ENCODE measurements around the gene BCAS3.
A peak's percentile ranks its signal among the peaks of the same experiment; 100 is the strongest.

Gene BCAS3

DNA sequence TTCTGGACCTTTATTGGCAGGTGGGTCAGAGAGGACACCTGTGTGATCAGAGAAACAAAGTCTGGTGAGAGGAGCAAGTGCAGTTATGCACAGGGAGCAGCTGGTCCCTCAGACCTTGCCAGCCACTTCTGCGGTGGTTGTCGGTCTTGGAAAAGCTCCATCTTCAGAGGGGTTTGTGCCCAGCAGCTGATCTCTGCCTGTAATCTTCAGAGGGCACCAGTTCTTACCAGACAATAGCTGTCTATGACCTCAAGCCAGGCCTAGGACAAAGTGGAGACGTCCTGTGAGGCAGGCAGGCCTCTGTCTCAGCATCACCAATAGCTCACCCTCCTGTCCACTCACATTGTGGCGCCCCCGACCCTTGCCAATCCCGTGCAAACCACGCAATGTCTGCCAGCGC lies 655.5 kb downstream of the BCAS3 start:
- DNase-seq (ENCODE audit: low read depth), result no peak
- TF ChIP-seq, protein P1, sequence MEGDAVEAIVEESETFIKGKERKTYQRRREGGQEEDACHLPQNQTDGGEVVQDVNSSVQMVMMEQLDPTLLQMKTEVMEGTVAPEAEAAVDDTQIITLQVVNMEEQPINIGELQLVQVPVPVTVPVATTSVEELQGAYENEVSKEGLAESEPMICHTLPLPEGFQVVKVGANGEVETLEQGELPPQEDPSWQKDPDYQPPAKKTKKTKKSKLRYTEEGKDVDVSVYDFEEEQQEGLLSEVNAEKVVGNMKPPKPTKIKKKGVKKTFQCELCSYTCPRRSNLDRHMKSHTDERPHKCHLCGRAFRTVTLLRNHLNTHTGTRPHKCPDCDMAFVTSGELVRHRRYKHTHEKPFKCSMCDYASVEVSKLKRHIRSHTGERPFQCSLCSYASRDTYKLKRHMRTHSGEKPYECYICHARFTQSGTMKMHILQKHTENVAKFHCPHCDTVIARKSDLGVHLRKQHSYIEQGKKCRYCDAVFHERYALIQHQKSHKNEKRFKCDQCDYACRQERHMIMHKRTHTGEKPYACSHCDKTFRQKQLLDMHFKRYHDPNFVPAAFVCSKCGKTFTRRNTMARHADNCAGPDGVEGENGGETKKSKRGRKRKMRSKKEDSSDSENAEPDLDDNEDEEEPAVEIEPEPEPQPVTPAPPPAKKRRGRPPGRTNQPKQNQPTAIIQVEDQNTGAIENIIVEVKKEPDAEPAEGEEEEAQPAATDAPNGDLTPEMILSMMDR (conservative IDR thresholded peaks at IDR 0.05; ENCODE audit: low read depth, low read length), result no peak
- H3K4me3 ChIP-seq (ENCODE audit: low read length), result no peak overlapping the region

DNA sequence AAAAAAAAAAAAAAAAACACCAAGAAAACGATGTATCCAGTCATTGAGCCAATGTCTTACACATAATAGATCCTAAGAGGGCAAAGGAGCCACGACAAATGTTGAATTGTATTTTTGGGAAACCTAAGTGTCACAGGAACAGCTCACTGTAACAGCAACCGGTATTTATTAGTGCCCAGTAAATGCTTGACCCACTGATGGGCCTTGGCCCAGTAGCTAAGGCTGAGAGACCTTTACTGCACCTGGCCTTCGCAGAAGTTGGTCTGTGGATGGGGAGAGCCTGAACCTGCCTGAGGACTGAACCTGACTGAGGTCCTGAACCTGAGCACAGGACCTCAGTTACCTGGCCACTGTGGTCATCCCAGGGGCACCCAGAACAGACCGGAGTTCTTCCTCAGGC lies 657.0 kb downstream of the BCAS3 start:
- DNase-seq (ENCODE audit: low read depth), result no peak
- no peak overlapping the region for H3K4me3 ChIP-seq (ENCODE audit: low read length)

DNA sequence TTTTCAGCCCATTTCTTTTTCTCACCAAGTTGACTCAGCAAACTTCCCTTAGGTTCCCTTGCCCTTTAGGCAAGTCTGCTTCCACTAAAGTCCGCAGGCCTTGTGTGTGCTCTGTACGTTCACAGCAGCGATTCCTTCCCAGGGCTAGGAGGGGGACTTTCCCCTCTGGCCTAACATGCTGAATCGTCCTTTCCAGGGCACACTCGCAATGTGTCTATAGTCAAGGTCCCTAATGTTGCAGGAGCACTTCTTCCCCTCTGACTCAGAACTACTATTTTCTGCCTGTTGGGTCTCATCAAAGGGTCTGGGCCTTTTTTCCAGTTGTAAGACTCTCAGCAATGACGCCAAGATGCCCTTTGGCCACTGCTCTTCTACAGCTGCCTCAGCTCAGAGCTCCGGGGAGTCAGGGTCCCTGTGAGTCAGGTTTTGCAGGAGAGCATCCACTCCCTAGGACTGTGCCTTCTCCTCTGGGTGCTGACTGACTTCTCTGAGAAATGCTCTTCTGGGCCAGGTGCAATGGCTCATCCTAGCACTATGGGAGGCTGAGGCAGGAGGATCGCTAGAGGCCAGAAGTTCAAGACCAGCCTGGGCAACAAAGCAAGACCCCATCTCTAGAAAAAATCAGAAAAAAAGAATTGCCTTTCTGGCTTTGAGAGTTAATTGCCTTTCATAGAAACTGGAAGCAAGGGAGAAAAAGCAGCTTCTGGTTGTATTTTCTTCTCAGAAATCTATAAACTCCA lies 657.6 kb downstream of the BCAS3 start:
- H3K4me3 ChIP-seq (ENCODE audit: low read length), result no peak overlapping the region
- DNase-seq (ENCODE audit: low read depth), result no peak
- TF ChIP-seq, protein P1 (conservative IDR thresholded peaks at IDR 0.05; ENCODE audit: low read depth, low read length), result no peak

More for the DNA sequence above, 657.0 kb downstream of the BCAS3 start:
- TF ChIP-seq, protein P1 (conservative IDR thresholded peaks at IDR 0.05; ENCODE audit: low read depth, low read length), result no peak

DNA sequence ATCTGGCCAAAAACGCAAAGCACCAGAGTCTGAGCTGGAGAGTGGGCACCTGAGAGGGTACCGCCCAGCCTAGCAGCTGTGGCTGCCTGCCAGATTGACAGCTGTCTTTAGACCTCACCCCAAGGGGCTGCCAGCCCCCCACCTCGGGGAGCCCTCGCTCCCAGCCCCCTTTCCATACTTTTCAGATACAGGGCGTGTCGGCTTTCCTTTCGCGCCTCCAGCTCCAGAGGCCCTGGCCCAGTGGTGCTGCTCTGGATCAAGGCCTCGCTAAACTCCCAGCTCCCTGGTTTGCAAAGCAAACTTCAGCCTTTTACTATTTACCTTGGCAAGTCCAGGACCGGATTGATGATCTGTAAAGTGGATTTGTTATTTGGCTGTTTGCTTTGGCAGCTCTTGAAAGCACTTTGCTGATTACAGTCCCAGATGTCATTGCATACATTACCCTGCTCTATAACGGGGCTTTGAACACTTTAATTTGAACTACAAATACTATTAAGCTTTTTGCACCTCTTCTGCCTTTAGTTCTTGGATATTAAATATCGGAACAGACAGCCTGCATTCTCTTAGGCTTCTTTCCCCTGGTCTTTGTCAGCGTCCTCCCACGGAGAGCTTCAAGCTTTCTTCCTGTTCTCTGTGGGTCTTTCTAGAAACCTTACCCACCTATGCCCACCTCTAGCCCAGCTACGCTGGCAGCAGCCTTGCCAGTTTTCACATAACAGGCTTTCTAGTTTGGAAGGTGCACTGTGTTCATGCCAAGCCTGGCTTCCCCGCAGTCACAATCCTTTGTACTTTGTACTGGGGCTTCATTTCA lies 658.4 kb downstream of the BCAS3 start:
- peak; percentile 39 for DNase-seq (ENCODE audit: low read depth)
- TF ChIP-seq, protein P1 (conservative IDR thresholded peaks at IDR 0.05; ENCODE audit: low read depth, low read length), result no peak
- no peak overlapping the region for H3K4me3 ChIP-seq (ENCODE audit: low read length)

DNA sequence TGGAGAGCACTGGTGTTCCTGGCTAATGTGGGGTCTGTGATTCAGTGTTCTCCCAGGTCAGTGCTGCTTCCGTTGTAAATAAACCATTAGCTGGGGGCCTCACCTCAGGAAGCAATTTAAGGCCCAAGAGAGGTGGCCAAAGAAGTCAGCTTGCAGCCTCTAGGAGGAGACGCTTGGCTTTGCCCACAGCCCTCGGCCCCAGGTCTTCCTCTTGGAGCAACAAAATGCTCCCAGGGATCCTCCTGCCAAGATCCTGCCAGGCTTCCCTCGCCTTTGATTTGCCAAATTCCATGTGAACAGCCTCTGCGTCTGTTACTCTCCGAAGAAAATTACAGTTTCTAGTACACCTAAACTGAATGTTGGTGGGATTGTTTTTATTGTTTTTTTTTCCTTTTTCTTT lies 659.6 kb downstream of the BCAS3 start:
- H3K4me3 ChIP-seq (ENCODE audit: low read length), result no peak overlapping the region
- no peak for DNase-seq (ENCODE audit: low read depth)
- TF ChIP-seq, protein P1 (conservative IDR thresholded peaks at IDR 0.05; ENCODE audit: low read depth, low read length), result no peak

DNA sequence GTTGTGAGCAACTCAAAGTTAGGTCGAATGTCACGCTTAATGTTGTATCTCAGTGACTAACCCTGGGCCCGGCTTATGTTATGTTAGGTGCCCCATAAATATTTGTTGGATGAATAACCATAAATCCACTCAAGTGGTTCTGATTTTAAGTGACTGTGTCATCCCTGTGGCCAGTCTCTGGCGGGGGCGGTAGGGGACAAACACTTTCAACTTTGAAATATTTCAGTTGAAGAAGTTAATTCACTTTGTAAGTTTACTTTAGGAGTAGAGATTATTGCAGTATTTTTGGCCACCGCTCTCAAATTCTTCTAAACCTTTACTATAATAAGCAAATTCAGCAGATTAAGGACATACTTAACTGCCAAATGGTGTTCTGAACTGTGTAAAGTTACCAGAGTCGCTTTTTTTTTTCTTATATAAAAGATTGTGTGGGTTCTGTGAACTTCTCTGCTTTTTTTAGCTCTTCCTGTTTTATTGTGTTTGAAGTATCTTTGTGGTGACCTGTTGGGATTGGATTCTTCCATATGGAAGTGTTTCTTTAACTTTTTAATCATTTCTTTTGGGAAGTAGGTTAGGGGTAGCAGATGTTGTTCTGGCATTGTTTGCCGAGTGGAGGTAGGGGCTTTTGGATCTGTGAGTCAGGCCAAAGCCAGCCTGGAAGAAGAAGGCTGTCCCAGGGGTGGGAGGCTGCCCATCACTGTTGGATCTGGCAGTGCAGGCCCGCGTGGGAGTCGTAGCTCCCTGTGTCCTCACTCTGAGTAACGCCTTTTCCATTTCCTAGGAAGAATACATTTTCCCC lies 660.5 kb downstream of the BCAS3 start:
- DNase-seq (ENCODE audit: low read depth), result peak; percentile 78
- no peak overlapping the region for H3K4me3 ChIP-seq (ENCODE audit: low read length)
- TF ChIP-seq, protein P1 (conservative IDR thresholded peaks at IDR 0.05; ENCODE audit: low read depth, low read length), result no peak
